ENCODE measurements around the gene RBM27. TPM values are rescaled to one million over a fixed set of nuclear protein-coding genes. Genes with fewer than 3 reads are reported as not detected.
A peak's percentile ranks its signal among the peaks of the same experiment; 100 is the strongest.
"Not testable (repeated sequence)": the region's sequence is repeated elsewhere in the genome, so short reads cannot be mapped to it uniquely, and the experiment has no call there.

RBM27 gene
- 10 to 100 TPM; 12.5 to 13.7 TPM for total RNA-seq
- long read RNA-seq, full-length matches to known transcripts = 1 of 18 reads
- long read RNA-seq, partial matches to known transcripts = 11 of 18 reads
- long read RNA-seq, other reads (novel, unspliced or antisense) = 6 of 18 reads

- peak; percentile 96 for DNase-seq
- ATAC-seq = peak; percentile 100
- intact Hi-C loops (cut with DNase I) = no loop called here
These were observed at the start of gene RBM27 for GRCh38 chr5:146203011-146203871. Gene RBM27, plus strand, starts transcription at chr5:146203605. Its CDS starts 161 bp downstream, at chr5:146203766.

- intact Hi-C loops (cut with DNase I) = loop anchor here in 1 of 2 donors (10.0 kb wide), 1 partner anchor 107 kb away; no protein-coding TSS in a partner anchor
- ATAC-seq (no peak), DNase-seq (no peak)
These were observed 45.1 kb upstream of the RBM27 start for GRCh38 chr5:146158255-146158654.

- intact Hi-C loops (cut with DNase I) = loop anchor here in 1 of 2 donors (10.0 kb wide), 1 partner anchor 100 kb away; no protein-coding TSS in a partner anchor
- no peak for DNase-seq
- no peak for ATAC-seq
These were observed 39.0 kb upstream of the RBM27 start for GRCh38 chr5:146164382-146164781.

- ATAC-seq (no peak), DNase-seq (no peak)
- intact Hi-C loops (cut with DNase I) = loop anchor here in 1 of 2 donors (10.0 kb wide), 1 partner anchor 99 kb away; no protein-coding TSS in a partner anchor
These were observed 37.9 kb upstream of the RBM27 start for GRCh38 chr5:146165460-146165859.

GRCh38 chr5:146165903-146166302 lies 37.5 kb upstream of the RBM27 start:
- intact Hi-C loops (cut with DNase I) = loop anchor here in 1 of 2 donors (10.0 kb wide), 1 partner anchor 99 kb away; no protein-coding TSS in a partner anchor
- no peak for DNase-seq
- no peak for ATAC-seq

GRCh38 chr5:146169076-146169475 lies 34.3 kb upstream of the RBM27 start:
- DNase-seq = no peak
- intact Hi-C loops (cut with DNase I) = loop anchor here in 1 of 2 donors (10.0 kb wide), 1 partner anchor 96 kb away; no protein-coding TSS in a partner anchor

GRCh38 chr5:146173049-146173448 lies 30.4 kb upstream of the RBM27 start:
- DNase-seq; ATAC-seq; intact Hi-C loops (cut with DNase I): not testable (repeated sequence)

More at GRCh38 chr5:146169076-146169475, 34.3 kb upstream of the RBM27 start:
- no peak for ATAC-seq

- ATAC-seq (no peak), DNase-seq (no peak)
- intact Hi-C loops (cut with DNase I) = no loop called here
These were observed 29.8 kb upstream of the RBM27 start for GRCh38 chr5:146173597-146173996.

- ATAC-seq = no peak
- DNase-seq = no peak
- intact Hi-C loops (cut with DNase I) = no loop called here
These were observed 26.6 kb upstream of the RBM27 start for GRCh38 chr5:146176805-146177204.

- DNase-seq (no peak), ATAC-seq (no peak)
- intact Hi-C loops (cut with DNase I) = no loop called here
These were observed 23.7 kb upstream of the RBM27 start for GRCh38 chr5:146179696-146180095.

- DNase-seq; intact Hi-C loops (cut with DNase I): not testable (repeated sequence)
These were observed 20.0 kb upstream of the RBM27 start for GRCh38 chr5:146183403-146183802.

GRCh38 chr5:146185161-146185560 lies 18.2 kb upstream of the RBM27 start:
- intact Hi-C loops (cut with DNase I) = no loop called here
- no peak for DNase-seq
- ATAC-seq = no peak

More at GRCh38 chr5:146183403-146183802, 20.0 kb upstream of the RBM27 start:
- ATAC-seq = not testable (repeated sequence)

- ATAC-seq = no peak
- intact Hi-C loops (cut with DNase I) = no loop called here
- no peak for DNase-seq
These were observed 15.0 kb upstream of the RBM27 start for GRCh38 chr5:146188358-146188757.

- DNase-seq = no peak
- ATAC-seq = no peak
- intact Hi-C loops (cut with DNase I) = no loop called here
These were observed 10.8 kb upstream of the RBM27 start for GRCh38 chr5:146192571-146193043.

GRCh38 chr5:146193285-146193684 lies 10.1 kb upstream of the RBM27 start:
- no peak for ATAC-seq
- intact Hi-C loops (cut with DNase I) = no loop called here

GRCh38 chr5:146194997-146195396 lies 8.4 kb upstream of the RBM27 start:
- ATAC-seq; intact Hi-C loops (cut with DNase I): not testable (repeated sequence)

More at GRCh38 chr5:146193285-146193684, 10.1 kb upstream of the RBM27 start:
- DNase-seq = no peak

GRCh38 chr5:146196459-146197048 lies 6.9 kb upstream of the RBM27 start:
- ATAC-seq = no peak
- intact Hi-C loops (cut with DNase I) = no loop called here

More at GRCh38 chr5:146194997-146195396, 8.4 kb upstream of the RBM27 start:
- not testable (repeated sequence) for DNase-seq

GRCh38 chr5:146199176-146199815 lies 4.1 kb upstream of the RBM27 start:
- no peak for DNase-seq
- intact Hi-C loops (cut with DNase I) = no loop called here
- ATAC-seq = no peak

More at GRCh38 chr5:146196459-146197048, 6.9 kb upstream of the RBM27 start:
- no peak for DNase-seq

GRCh38 chr5:146201795-146202194 lies 1.6 kb upstream of the RBM27 start:
- ATAC-seq; intact Hi-C loops (cut with DNase I); DNase-seq: not testable (repeated sequence)
